NCI-H774 (cell line): ENCODE measurements around the gene TSEN34.
A peak's percentile ranks its signal among the peaks of the same experiment; 100 is the strongest.
"Not testable (repeated sequence)": the region's sequence is repeated elsewhere in the genome, so short reads cannot be mapped to it uniquely, and the experiment has no call there.

Experiments used
- DNase-seq: peaks from one replicate; lab custom pipeline; 2025; lab: John Stamatoyannopoulos, UW

Gene TSEN34

GRCh38 chr19:54160854-54161253 is 30.3 kb upstream of the TSEN34 start:
- no peak for DNase-seq

DNA sequence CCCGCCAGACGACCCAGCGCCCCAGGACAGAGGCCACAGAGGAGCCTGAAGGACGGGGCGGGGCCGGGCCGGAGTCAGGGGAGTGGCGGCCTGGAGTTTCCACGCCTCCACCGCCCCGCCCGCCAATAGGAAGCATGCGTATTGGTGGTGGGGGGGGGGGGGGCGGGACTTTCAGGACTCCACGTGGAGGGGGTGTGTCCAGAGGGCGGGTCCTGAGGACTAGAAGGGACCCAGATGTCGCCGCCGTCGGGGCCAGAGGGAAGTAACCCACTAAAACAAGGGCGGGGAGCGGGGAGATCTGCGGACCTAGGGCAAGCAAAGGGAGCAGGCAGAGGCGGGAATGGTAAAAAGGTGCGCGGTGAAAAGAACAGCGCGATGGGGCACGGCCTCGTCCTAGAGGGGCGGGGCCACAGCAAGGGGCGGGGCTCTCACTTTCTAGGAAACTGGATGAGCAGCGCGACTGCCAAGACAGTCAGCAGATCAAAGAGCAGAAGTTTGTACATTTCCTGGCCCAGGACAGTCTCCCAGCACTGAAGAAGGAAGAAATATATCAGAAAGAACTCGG is 28.8 kb upstream of the TSEN34 start:
- peak; percentile 74 for DNase-seq

GRCh38 chr19:54162884-54163283 is 28.2 kb upstream of the TSEN34 start:
- no peak for DNase-seq

DNA sequence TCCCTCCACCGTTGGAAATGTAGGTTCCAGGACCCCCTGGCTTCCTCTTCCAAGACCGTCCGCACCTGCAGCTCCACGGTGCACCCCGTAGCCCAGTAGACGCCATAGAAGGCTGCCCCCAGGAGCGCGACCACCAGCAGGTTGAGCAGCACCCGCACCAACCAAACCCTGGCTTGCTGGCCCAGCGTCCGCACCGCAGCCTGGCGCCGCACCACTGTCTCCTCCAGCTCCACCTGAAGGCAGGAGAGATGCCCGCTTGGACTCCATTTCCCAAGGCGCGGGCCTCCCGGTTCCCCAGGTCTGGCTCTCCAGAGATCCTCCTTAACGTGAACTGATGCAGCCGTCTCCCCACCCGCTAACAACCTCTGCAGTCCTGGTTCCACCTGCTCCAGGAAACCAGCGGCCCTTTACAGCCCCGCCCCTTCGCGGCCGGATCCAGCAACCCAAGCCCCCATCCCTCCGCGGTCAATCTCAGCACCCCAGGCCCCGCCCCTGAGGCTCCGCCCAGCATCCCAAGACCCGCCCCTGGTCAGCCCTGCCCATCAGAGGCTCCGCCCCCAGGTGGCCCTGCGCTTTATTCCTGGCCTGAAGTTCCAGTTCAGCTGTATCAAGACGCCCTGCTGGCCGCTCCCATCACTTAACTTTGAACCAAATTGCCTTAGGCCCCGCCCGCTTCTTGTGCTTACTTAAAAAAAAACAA is 26.6 kb upstream of the TSEN34 start:
- peak; percentile 75 for DNase-seq

- DNase-seq: no peak
These were observed 25.9 kb upstream of the TSEN34 start for GRCh38 chr19:54165222-54165621.

DNA sequence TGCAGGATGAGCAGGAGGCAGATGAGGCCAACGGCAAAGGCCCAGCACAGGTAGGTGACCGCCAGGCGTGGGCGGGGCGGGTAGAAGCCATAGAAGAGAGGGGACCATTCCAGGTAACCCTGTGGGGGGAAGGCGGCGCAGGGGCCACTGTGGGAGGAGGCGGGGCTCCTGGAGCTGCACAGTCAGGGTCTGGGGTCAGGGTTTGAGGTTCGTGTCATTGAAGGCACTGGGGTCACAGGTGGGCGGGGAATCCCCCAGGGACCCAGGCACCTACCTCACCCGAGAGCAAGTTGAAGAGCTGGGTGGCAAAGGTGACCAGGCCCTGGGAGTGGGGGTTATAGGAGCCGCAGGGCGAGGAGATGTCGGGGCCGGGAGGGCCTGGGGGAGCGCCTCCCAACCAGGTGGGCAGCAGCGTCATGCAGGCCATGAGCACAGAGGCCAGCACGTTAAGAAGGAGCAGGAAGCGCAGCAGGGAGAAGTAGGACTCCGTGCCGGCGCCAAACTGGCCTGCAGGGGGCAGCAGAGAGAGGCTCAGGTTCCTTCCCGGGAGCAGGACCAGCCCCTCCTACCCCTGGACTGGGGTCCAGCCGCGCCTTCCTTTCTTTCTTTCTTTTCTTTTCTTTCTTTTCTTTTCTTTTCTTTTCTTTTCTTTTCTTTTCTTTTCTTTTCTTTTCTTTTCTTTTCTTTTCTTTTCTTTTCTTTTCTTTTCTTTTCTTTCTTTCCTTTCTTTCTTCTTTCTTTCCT is 22.8 kb upstream of the TSEN34 start:
- peak; percentile 68 for DNase-seq

DNA sequence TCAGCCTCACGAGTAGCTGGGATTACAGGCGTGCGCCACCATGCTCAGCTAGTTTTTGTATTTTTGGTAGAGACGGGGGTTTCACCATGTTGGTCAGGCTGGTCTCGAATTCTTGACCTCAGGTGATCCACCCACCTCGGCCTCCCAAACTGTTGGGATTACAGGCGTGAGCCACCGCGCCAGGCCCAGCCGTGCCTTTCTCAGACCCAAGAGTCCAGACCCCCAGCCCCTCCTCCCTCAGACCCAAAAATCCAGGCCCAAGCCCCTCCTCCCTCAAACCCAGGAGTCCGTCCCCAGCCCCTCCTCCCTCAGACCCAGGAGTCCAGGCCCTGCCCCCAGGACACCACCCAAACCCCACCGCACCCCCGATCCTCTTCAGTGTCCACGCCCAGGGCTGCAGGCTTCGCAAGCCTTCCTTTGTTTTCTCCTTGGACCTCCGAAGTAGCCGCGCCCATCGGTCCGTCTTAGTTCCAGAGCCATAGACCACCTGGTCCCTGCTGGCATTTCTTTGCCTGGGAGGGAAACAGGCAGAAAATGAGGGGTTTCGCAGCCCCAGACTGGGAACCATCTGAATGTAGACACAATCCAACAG is 21.9 kb upstream of the TSEN34 start:
- DNase-seq: no peak

- DNase-seq: not testable (repeated sequence)
These were observed 19.2 kb upstream of the TSEN34 start for GRCh38 chr19:54171736-54172431.

- DNase-seq: peak; percentile 79
These were observed 18.4 kb upstream of the TSEN34 start, which contains the start of gene TMC4 for GRCh38 chr19:54172471-54173358. Gene TMC4, minus strand, starts transcription at chr19:54173160. Its CDS starts 43 bp downstream, at chr19:54173117.

GRCh38 chr19:54173359-54173699 is 17.8 kb upstream of the TSEN34 start:
- DNase-seq: no peak

GRCh38 chr19:54173951-54174834 is 16.9 kb upstream of the TSEN34 start:
- no peak for DNase-seq

DNA sequence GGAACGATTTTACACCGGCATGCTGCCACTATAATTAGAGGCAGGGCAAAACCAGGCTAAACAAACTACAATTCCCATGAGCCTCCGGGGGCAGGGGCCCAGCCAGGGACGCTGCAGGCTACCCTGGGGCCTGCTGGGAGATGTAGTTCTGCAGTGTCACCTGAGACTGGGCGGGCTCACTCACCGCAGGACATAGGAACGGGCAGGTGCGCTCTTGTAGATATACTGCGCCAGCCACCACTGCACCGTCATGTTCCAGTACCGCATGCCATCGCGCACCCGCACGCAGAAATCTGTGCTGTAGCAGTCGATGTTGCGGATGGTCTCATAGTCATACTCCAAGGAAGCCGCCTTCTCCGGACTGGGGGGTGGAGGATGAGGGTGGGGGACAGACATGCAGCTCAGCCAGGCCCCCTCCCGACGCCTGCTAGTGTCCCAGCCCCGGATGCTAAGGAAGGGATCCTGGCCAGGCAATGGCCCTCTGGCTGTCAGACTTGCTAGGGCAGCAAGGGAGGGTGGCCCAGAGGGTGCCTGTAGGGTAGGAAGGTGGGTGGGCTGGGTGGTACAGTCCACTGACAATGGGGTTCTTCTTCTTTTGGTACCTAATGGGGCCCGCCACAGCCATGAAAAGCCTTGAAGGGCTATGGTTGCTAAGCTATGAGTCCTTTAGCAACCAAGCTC is 12.4 kb upstream of the TSEN34 start:
- DNase-seq: no peak

GRCh38 chr19:54179262-54179852 is 11.8 kb upstream of the TSEN34 start:
- no peak for DNase-seq

GRCh38 chr19:54179921-54180461 is 11.1 kb upstream of the TSEN34 start:
- no peak for DNase-seq

DNA sequence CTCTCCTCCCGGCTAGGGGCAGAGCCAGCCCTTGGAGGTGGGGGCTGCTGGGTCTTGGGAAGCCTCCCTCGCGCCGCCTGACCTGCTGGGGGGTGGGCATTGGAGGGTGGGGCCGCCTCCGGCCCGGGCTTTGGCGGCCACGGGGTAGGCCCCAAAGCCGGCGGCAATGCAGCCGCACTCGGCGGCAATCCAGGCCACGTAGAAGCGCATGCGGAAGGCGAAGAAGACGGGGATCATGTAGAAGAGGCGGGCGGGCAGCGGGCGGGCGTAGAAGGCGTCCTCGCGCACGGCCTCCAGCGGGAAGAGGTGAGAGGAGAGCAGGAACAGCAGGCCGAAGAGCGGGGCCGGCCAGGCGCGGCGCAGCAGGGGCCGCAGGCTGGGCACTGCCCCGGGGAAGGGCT is 10.4 kb upstream of the TSEN34 start:
- no peak for DNase-seq

DNA sequence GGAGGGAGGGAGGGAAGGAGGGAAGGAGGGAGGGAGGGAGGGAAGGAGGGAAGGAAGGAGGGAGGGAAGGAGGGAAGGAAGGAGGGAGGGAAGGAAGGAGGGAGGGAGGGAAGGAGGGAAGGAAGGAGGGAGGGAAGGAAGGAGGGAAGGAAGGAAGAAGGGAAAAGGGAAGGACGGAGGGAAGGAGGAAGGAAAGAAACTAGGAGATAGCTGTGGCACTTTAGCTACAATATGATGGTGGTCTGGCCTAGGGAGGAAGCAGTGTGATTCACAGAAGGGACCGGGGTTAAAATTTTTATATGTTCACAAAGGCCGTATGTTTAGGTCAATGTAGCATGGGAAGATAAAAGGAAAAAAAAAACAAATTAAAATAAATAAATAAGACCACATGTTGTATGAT is 9.2 kb upstream of the TSEN34 start:
- DNase-seq: not testable (repeated sequence)

- DNase-seq: no peak
These were observed 7.7 kb upstream of the TSEN34 start for GRCh38 chr19:54183431-54183830.

GRCh38 chr19:54186351-54186750 is 4.8 kb upstream of the TSEN34 start:
- no peak for DNase-seq

GRCh38 chr19:54186934-54187381 is 4.2 kb upstream of the TSEN34 start:
- DNase-seq: no peak
